Measurements from ENCODE around the gene ACSS2.

ACSS2 gene, protein sequence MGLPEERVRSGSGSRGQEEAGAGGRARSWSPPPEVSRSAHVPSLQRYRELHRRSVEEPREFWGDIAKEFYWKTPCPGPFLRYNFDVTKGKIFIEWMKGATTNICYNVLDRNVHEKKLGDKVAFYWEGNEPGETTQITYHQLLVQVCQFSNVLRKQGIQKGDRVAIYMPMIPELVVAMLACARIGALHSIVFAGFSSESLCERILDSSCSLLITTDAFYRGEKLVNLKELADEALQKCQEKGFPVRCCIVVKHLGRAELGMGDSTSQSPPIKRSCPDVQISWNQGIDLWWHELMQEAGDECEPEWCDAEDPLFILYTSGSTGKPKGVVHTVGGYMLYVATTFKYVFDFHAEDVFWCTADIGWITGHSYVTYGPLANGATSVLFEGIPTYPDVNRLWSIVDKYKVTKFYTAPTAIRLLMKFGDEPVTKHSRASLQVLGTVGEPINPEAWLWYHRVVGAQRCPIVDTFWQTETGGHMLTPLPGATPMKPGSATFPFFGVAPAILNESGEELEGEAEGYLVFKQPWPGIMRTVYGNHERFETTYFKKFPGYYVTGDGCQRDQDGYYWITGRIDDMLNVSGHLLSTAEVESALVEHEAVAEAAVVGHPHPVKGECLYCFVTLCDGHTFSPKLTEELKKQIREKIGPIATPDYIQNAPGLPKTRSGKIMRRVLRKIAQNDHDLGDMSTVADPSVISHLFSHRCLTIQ

GRCh38 chr20:34876406-34877282 lies at the start of gene ACSS2:
TSS of gene ACSS2 (plus strand) at chr20:34876612. CDS start at chr20:34876646, 34 bp downstream.
- no peak for DNase-seq (ENCODE audit: low read depth)

DNA sequence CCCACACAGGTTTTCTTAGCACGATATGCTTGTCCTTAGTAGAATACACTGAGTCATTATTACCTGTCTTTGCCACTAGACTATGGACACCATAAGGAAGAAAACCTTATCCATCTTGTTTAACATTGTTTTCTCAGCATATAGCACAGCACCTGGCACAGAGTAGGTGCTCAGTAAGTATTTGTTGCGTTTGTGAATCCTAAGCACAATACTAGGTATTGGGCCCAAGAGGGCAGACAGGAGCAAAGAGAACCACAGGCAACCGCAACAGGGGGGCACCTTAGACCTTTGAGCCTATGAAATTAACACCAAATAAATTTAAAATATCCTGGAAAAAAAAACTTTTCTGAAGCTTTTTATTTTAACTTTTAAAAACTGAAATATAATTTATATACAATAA lies 47.2 kb upstream of the ACSS2 start:
- no peak for DNase-seq (ENCODE audit: low read depth)

DNA sequence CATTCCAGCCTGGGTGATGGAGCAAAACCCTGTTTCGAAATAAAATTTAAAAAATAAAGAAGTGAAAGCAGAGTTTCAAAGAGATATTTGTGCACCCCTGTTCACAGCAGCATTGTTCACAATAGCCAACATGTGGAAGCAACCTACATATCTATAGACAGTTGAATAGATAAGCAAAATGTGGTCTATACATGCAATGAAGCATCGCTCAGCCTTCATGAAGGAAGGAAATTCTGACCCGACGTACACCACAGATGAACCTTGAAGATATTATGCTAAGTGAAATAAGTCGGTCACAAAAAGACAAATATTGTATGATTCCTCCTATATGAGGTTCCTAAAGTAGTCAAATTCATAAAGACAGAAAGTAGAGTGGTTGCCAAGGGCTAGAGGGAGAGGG lies 44.5 kb upstream of the ACSS2 start:
- no peak for DNase-seq (ENCODE audit: low read depth)

GRCh38 chr20:34834459-34834893 lies 41.9 kb upstream of the ACSS2 start:
- no peak for DNase-seq (ENCODE audit: low read depth)

DNA sequence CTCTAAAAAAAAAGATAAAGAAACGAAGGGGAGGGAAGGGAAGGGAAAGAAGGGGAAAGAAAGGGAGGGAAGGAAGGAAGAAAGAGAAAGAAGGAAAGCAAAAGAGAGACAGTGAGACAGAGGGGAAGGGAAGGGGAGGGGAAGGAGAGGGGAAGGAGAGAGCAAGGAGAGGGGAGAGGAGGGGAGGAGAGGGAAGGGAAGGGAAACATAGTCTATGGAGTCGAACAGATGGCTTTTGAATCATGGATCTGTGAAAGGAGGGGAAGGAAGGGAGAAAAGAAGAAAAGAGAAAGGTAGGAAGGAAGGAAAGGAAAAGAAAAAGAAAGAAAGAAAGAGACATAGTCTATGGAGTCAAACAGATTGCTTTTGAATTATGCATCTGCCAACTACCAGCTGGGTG lies 34.3 kb upstream of the ACSS2 start:
- no peak for DNase-seq (ENCODE audit: low read depth)

DNA sequence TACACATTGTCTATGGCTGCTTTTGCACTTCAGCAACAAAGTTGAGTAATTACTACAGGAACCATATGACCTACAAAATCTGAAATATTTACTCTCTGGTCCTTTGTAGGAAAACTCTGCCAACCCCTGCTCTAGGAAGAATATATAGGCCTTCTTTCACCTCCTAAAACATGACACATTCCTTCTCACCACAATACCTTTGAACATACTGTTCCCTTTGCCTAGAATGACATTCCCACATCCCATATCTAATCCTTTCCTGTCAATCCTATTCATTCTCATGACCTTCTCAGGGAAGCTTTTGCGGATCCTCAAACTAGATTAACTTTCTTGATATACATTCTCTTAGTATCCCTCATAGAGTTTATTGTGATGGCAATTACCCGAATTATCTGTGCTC lies 33.0 kb upstream of the ACSS2 start:
- DNase-seq (ENCODE audit: low read depth): no peak

GRCh38 chr20:34848597-34848996 lies 27.8 kb upstream of the ACSS2 start:
- DNase-seq (ENCODE audit: low read depth): no peak

- DNase-seq (ENCODE audit: low read depth): no peak
Measured at GRCh38 chr20:34849778-34850177, 26.6 kb upstream of the ACSS2 start.

DNA sequence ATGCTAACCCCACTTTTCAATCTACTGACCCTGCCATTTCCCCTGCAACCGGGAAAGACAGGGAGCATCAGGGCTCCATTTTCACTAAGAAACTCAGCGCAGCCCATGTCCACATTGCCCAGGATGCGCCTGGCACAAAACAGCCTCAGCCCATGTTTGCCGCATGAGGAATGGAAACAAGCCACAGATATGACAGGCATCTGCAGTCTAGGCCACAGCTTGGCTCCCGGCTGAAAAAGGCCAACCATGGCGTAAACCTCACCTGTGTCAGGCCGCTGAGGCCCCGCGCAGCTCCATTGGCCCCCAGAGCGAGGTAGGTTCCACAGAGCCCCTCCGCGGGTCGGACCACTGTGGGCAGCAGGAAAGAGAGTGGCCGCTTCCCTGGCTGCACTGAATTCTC lies 25.4 kb upstream of the ACSS2 start:
- no peak for DNase-seq (ENCODE audit: low read depth)

DNA sequence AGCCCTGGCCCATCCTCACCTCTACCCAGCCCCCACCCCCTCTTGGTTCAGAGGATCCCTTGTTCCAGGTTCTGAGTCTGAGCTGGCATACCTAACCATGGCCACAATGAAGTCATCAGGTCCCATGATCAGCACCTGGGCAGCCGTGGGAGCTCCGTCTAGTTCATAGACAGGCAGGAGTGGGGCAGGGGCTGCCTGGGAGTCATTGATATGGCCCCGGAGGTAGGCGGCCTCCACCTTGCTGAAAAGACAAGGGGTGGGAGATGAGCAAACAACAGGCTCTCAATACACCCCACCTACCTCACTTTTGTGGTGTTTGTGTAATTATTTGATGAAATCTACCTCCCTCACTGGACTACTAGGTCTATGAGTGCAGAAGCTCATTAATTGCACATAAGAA lies 24.1 kb upstream of the ACSS2 start:
- DNase-seq (ENCODE audit: low read depth): no peak

DNA sequence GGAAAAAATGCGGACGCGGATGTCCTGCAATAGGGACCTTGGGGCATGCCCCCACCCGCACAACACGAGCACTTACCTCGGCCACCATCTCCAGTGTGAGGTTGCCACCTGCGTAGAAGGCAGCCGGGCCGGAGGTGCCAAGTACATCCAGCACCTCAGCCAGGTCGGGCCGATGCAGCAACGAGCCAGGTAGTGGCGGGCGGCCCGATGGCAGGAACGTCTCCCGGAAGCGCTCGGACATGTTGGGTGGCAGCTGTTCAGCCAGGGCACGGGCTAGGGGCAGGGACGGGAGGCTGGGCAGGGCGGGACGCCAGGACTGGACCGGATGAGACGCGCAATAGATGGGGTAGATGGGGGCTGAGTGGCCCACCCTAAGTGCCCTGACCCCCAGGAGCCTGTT lies 17.0 kb upstream of the ACSS2 start:
- DNase-seq (ENCODE audit: low read depth): no peak

- no peak for DNase-seq (ENCODE audit: low read depth)
Measured at GRCh38 chr20:34859826-34860545, 16.4 kb upstream of the ACSS2 start.

GRCh38 chr20:34861386-34862084 lies 14.9 kb upstream of the ACSS2 start:
- DNase-seq (ENCODE audit: low read depth): no peak

DNA sequence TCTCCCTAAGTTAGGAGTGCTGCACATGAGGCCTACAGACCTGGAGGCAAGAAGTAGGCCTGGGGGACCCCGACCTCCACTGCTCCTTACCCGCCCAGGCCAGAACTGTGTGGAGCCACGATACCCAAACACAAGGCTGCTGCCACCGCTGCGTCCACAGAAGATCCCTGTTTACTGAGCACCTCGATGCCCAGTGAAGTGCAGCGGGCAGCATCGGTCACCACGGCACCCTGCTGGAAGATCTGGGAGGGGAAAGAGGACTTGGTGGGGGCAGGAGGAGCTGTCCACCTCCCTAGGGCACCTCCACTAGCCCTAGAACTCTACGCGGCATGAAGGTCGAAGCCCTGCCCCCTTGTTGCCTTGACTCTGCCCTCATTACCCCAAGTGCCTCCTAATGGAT lies 13.7 kb upstream of the ACSS2 start:
- DNase-seq (ENCODE audit: low read depth): no peak

GRCh38 chr20:34863421-34863965 lies 12.9 kb upstream of the ACSS2 start:
- no peak for DNase-seq (ENCODE audit: low read depth)

DNA sequence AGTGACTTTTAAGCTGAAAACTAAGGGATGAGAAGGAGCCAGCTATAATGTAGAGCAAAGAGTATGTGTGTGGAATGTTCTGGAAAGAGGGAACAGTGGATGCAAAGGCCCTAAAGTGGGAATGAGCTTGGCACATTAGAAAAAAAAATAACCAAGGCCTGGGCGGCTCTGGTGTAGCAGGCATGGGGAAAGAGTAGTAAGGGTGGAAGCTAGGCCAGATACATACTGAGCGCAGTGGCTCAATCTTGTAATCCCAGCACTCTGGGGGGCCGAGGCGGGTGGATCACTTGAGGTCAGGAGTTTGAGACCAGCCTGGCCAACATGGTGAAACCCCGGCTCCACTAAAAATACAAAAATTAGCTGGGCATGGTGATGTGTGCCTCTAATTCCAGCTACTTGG lies 12.2 kb upstream of the ACSS2 start:
- DNase-seq (ENCODE audit: low read depth): no peak

GRCh38 chr20:34871320-34871926 lies 5.0 kb upstream of the ACSS2 start:
- DNase-seq (ENCODE audit: low read depth): no peak

DNA sequence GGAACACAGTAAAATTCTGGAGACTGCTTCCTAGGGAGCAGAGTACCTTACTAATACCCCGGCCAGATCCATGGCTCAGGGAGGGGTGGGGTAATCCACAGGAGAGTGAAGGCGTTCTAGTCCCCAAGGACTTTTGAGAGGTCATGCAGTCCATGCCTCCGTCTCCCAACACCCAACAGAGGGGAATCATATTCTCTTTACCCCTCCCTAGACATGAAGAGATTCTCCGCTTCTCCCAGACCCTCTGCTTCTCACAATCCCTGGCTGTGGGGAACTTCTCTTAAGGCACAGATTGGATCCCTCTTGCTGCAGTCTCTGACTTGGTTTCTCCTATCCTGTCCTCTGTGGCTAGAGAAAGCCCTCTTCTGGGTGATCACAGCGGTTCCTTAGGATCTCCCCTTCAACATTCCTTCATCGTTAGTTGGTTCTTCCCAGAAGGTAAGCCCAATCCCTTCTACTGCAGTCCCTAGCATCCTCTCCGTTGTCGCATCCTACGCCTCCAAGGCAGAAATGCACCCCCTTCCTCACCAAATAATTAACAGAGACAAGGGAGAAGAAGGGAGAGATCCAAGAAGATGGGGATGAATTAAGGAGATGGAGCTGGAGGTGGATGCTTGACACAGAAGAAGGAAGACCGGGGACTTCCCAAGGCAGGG lies 4.3 kb upstream of the ACSS2 start:
- no peak for DNase-seq (ENCODE audit: low read depth)

DNA sequence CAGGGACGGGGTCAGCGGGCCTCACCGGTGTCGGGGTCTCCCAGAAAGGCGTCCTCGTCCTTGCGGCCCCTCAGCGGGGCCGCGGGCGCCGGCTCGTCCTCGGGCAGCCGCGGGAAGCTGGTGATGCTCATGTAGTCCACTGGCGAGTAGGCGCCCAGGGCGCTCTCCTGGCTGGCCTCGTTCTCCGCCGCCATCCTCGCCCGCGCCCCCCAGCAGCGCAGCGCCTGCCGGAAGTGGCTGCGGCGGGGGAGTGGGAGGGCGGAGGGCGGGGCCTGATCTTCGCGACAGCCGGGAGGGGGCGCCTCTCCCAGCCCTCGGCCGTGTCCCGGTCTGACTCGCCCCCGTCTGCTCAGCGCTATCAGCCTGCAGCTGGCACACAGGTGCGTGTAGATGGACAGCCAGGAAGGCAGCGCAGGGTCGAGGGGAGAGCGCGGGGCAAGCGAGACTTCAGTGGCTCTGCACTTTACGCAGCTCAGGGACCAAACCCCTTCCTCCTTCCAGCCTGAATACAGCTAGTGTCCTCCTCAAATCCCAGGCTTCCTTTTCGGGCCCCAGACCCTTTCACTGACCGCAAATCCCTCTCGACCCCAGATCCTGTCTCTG lies 3.7 kb upstream of the ACSS2 start, which contains the start of gene GGT7:
GGT7 (minus strand) TSS at position 235 of the 603 bp plus-strand sequence; CDS start at position 194, 41 bp downstream.
- peak; percentile 44 for DNase-seq (ENCODE audit: low read depth)

All from GM04504 (cell line).